ENCODE measurements around the gene TULP3.

The TULP3 gene

GRCh38 chr12:2844786-2845185, 45.9 kb upstream of the TULP3 start:
- no peak for TF ChIP-seq OSR1 (CRISPR knock-in tag; IDR thresholded peaks at IDR 0.05)
- no peak for TF ChIP-seq TSHZ2 (CRISPR knock-in tag; IDR thresholded peaks at IDR 0.05)
- TF ChIP-seq PATZ1 (CRISPR knock-in tag; IDR thresholded peaks at IDR 0.05; ENCODE audit: borderline replicate concordance), result no peak
- no peak for TF ChIP-seq TCF4 (CRISPR knock-in tag; IDR thresholded peaks at IDR 0.05; ENCODE audit: borderline replicate concordance)
- TF ChIP-seq CSRNP3 (CRISPR knock-in tag; IDR thresholded peaks at IDR 0.05), result no peak
- no peak for TF ChIP-seq POU6F1 (CRISPR knock-in tag; IDR thresholded peaks at IDR 0.05; ENCODE audit: borderline replicate concordance, low read depth)
- no peak for TF ChIP-seq BACH2 (CRISPR knock-in tag; IDR thresholded peaks at IDR 0.05; ENCODE audit: borderline replicate concordance)
- TF ChIP-seq ARNTL (CRISPR knock-in tag; IDR thresholded peaks at IDR 0.05; ENCODE audit: borderline replicate concordance, low read depth), result no peak
- TF ChIP-seq ZNF565 (CRISPR knock-in tag; conservative IDR thresholded peaks at IDR 0.05; ENCODE audit: low read depth), result no peak
- no peak for TF ChIP-seq ZC3H10 (CRISPR knock-in tag; IDR thresholded peaks at IDR 0.05)
- TF ChIP-seq RARB (CRISPR knock-in tag; IDR thresholded peaks at IDR 0.05), result no peak
- no peak for TF ChIP-seq SNAI2 (CRISPR knock-in tag; IDR thresholded peaks at IDR 0.05)
- no peak for TF ChIP-seq ZNF8 (CRISPR knock-in tag; IDR thresholded peaks at IDR 0.05)
- no peak for TF ChIP-seq ISL1 (CRISPR knock-in tag; IDR thresholded peaks at IDR 0.05)
- TF ChIP-seq CSDC2 (CRISPR knock-in tag; IDR thresholded peaks at IDR 0.05), result no peak
- no peak for TF ChIP-seq CREB5 (CRISPR knock-in tag; IDR thresholded peaks at IDR 0.05; ENCODE audit: low read depth)
- ATAC-seq, result no peak

- no peak for TF ChIP-seq POU6F1 (CRISPR knock-in tag; IDR thresholded peaks at IDR 0.05; ENCODE audit: borderline replicate concordance, low read depth)
- TF ChIP-seq TCF4 (CRISPR knock-in tag; IDR thresholded peaks at IDR 0.05; ENCODE audit: borderline replicate concordance), result no peak
- TF ChIP-seq ZNF70 (CRISPR knock-in tag; IDR thresholded peaks at IDR 0.05), result no peak
- no peak for TF ChIP-seq TOX (CRISPR knock-in tag; IDR thresholded peaks at IDR 0.05; ENCODE audit: borderline replicate concordance)
- TF ChIP-seq ZNF565 (CRISPR knock-in tag; conservative IDR thresholded peaks at IDR 0.05; ENCODE audit: low read depth), result no peak
- no peak for TF ChIP-seq ISL1 (CRISPR knock-in tag; IDR thresholded peaks at IDR 0.05)
- TF ChIP-seq PATZ1 (CRISPR knock-in tag; IDR thresholded peaks at IDR 0.05; ENCODE audit: borderline replicate concordance), result no peak
- no peak for TF ChIP-seq ZC3H10 (CRISPR knock-in tag; IDR thresholded peaks at IDR 0.05)
- TF ChIP-seq GLIS3 (CRISPR knock-in tag; IDR thresholded peaks at IDR 0.05), result no peak
- no peak for ATAC-seq
Measured at GRCh38 chr12:2845280-2845679, 45.4 kb upstream of the TULP3 start.

Measured in SK-N-SH treated with all-trans-retinoic acid at 6 μM for 48 hours (cell line).